ENCODE results near the gene MSI2. TPM values are rescaled to one million over a fixed set of nuclear protein-coding genes. Genes with fewer than 3 reads are reported as not detected.
A peak's percentile ranks its signal among the peaks of the same experiment; 100 is the strongest.
"Not testable (repeated sequence)": the region's sequence is repeated elsewhere in the genome, so short reads cannot be mapped to it uniquely, and the experiment has no call there.

MSI2 gene
- 24.7 and 29.5 TPM in 2 replicates for total RNA-seq (2014; rRNA removed; shearing (Covaris generic))
- polyA plus RNA-seq (2014; cell fraction: nucleus; rRNA removed), result 24.7 and 29.3 TPM in 2 replicates

GRCh38 chr17:57255776-57256681, at the start of gene MSI2:
TSS of gene MSI2 (plus strand) at chr17:57256523. CDS start at chr17:57256743, 220 bp downstream.
- peak; percentile 80 for DNase-seq (ENCODE audit: extremely low read depth, low read depth)

GRCh38 chr17:57206928-57207327, 49.4 kb upstream of the MSI2 start:
- DNase-seq (ENCODE audit: extremely low read depth, low read depth), result no peak

- no peak for DNase-seq (ENCODE audit: extremely low read depth, low read depth)
These were observed 48.9 kb upstream of the MSI2 start for GRCh38 chr17:57207396-57207795.

GRCh38 chr17:57210224-57210553, 46.1 kb upstream of the MSI2 start:
- no peak for DNase-seq (ENCODE audit: extremely low read depth, low read depth)

- DNase-seq (ENCODE audit: extremely low read depth, low read depth), result no peak
These were observed 45.3 kb upstream of the MSI2 start for GRCh38 chr17:57210972-57211411.

GRCh38 chr17:57211543-57211942, 44.8 kb upstream of the MSI2 start:
- DNase-seq (ENCODE audit: extremely low read depth, low read depth), result no peak

- no peak for DNase-seq (ENCODE audit: extremely low read depth, low read depth)
These were observed 43.0 kb upstream of the MSI2 start for GRCh38 chr17:57213180-57213825.

GRCh38 chr17:57215317-57215716, 41.0 kb upstream of the MSI2 start:
- no peak for DNase-seq (ENCODE audit: extremely low read depth, low read depth)

GRCh38 chr17:57221366-57222350, 34.7 kb upstream of the MSI2 start:
- no peak for DNase-seq (ENCODE audit: extremely low read depth, low read depth)

GRCh38 chr17:57222422-57222821, 33.9 kb upstream of the MSI2 start:
- DNase-seq (ENCODE audit: extremely low read depth, low read depth), result not testable (repeated sequence)

GRCh38 chr17:57225127-57225526, 31.2 kb upstream of the MSI2 start:
- no peak for DNase-seq (ENCODE audit: extremely low read depth, low read depth)

GRCh38 chr17:57226793-57227192, 29.5 kb upstream of the MSI2 start:
- DNase-seq (ENCODE audit: extremely low read depth, low read depth), result no peak

- DNase-seq (ENCODE audit: extremely low read depth, low read depth), result no peak
These were observed 27.4 kb upstream of the MSI2 start for GRCh38 chr17:57228911-57229310.

GRCh38 chr17:57234061-57234738, 22.1 kb upstream of the MSI2 start:
- no peak for DNase-seq (ENCODE audit: extremely low read depth, low read depth)

- DNase-seq (ENCODE audit: extremely low read depth, low read depth), result no peak
These were observed 21.6 kb upstream of the MSI2 start for GRCh38 chr17:57234739-57235092.

GRCh38 chr17:57235124-57235523, 21.2 kb upstream of the MSI2 start:
- DNase-seq (ENCODE audit: extremely low read depth, low read depth), result no peak

GRCh38 chr17:57236686-57237299, 19.5 kb upstream of the MSI2 start:
- DNase-seq (ENCODE audit: extremely low read depth, low read depth), result no peak

- no peak for DNase-seq (ENCODE audit: extremely low read depth, low read depth)
These were observed 15.7 kb upstream of the MSI2 start for GRCh38 chr17:57240648-57241047.

- no peak for DNase-seq (ENCODE audit: extremely low read depth, low read depth)
These were observed 14.2 kb upstream of the MSI2 start for GRCh38 chr17:57242148-57242547.

GRCh38 chr17:57243171-57243622, 13.1 kb upstream of the MSI2 start:
- peak; percentile 68 for DNase-seq (ENCODE audit: extremely low read depth, low read depth)
